Sigmoid colon (tissue), 7 donors: ENCODE measurements around the gene ALKBH5. TPM values are rescaled to one million over a fixed set of nuclear protein-coding genes. Genes with fewer than 3 reads are reported as not detected.

Experiments
- DNase-seq: peaks from one replicate; pipeline ENCODE4 v3.0.0-alpha.2; 2019
- H3K27ac ChIP-seq, 4 donors: fragments of 200-600 bp; sonication (generic); one replicate each; pipeline ENCODE4 v1.5.1; 2016 to 2019; ENCODE audit warnings: mild to moderate bottlenecking in 1 of 4
- H3K27me3 ChIP-seq, 3 donors: fragments of 200-600 bp; sonication (generic); one replicate each; pipeline ENCODE4 v1.5.1; 2019; ENCODE audit warnings: mild to moderate bottlenecking in 1 of 3
- H3K36me3 ChIP-seq, 4 donors: fragments of 200-600 bp; sonication (generic); one replicate each; pipeline ENCODE4 v1.5.1; 2016 to 2019
- H3K4me1 ChIP-seq, 4 donors: fragments of 200-600 bp; sonication (generic); one replicate each; pipeline ENCODE4 v1.5.1; 2017 to 2019
- H3K4me3 ChIP-seq, 4 donors: fragments of 200-600 bp; sonication (generic); one replicate each; pipeline ENCODE4 v1.5.1; 2017 to 2019; ENCODE audit warnings: mild to moderate bottlenecking in 2 of 4, moderate library complexity in 1 of 4
- H3K9me3 ChIP-seq, 4 donors: fragments of 200-600 bp in 3 of 4; sonication (generic) in 3 of 4; one replicate each; pipeline versions ENCODE4 v1.5.1 to v1.6.1; 2013 to 2019
- EP300 ChIP-seq, 4 donors: sonication (generic); formaldehyde crosslinking; IDR thresholded peaks; one replicate each; pipeline ENCODE4 v1.6.1; 2017; ENCODE audit warnings: antibody characterized with exemption in 4 of 4
- POLR2A ChIP-seq, 2 donors: fragments of 450-650 bp; IDR thresholded peaks; one replicate each; pipeline ENCODE4 v1.6.1; 2016; ENCODE audit warnings: antibody characterized with exemption in 2 of 2, mild to moderate bottlenecking in 2 of 2, moderate library complexity in 2 of 2
- POLR2AphosphoS5 ChIP-seq, 4 donors: sonication (generic); formaldehyde crosslinking; IDR thresholded peaks; one replicate each; pipeline ENCODE4 v1.6.1; 2017; ENCODE audit warnings: antibody characterized with exemption in 4 of 4
- whole genome bisulfite sequencing, 2 donors: extraction: QIAGEN DNeasy Blood & Tissue Kit; methylation state at CpG; one replicate each; pipeline ENCODE4 v1.1.7; 2013; 5-methylcytosine and 5-hydroxymethylcytosine counted together
- intact Hi-C: fragments of 100-400 bp; cut with DNase I; formaldehyde crosslinking; loops from one replicate; pipeline ENCODE4 v1.15.1; 2023
- polyA plus RNA-seq, 3 donors: library from polyadenylated mRNA; stranded (reverse); fragments of 200-250 nt; gene quantifications; one replicate each; pipeline ENCODE4 v1.2.3, GENCODE V29; 2013
- total RNA-seq, 4 donors: library from RNA; depleted of rRNA; stranded (reverse); fragments of >200 nt; gene quantifications; one replicate each; pipeline ENCODE4 v1.1.0, GENCODE V29; 2016
- TF ChIP-seq, protein P1 (sequence below), 4 experiments: fragments of 450-650 bp in 3 of 4; fragments of 200-600 bp in 1 of 4; IDR thresholded peaks; one replicate each; pipeline ENCODE4 v1.5.1; 2016 to 2019; ENCODE audit warnings: antibody characterized with exemption in 4 of 4, mild to moderate bottlenecking in 3 of 4, moderate library complexity in 2 of 4
- donor health status: healthy with polysubstance abuse.
- donor health status: Bipolar disorder and iron deficiency.
- donor health status: healthy.

The ALKBH5 gene
- total and polyA plus RNA-seq, 7 donors = 36.6 to 109 (median 100) TPM

DNA sequence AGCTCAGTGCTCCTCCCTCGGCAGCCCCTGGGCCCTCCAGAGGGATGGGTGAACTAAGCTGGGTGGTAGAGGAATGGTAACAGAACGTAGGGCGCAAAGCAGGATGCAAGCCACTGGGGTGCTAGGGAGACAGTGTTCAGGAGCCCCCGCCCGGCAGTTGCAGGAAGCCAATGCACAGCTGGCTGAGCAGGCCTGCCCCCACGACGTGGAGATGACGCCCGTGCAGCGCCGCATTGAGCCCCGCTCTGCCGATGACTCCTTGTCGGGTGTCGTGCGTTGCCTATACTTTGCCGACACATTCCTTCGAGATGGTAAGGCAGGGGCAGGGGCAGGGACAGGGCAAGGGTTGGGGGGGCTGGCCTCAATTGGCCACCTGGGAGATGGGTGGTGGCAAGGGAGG lies 54.7 kb downstream of the ALKBH5 start:
- H3K27me3 ChIP-seq = no peaks in the 10 kb centered on the region
- intact Hi-C loops = no loop called here
- peaks cover 0 to 77% (median 25%) of the 10 kb centered on the region in 4 donors for H3K36me3 ChIP-seq
- H3K4me1 ChIP-seq = no peaks in the 10 kb centered on the region
- no peaks in the 10 kb centered on the region for H3K9me3 ChIP-seq
- H3K4me3 ChIP-seq = no peak overlapping the region
- WGBS, 2 donors = 93 to 94% methylated on average over 18 of the region's 18 CpGs
- TF ChIP-seq POLR2A (IDR thresholded peaks at IDR 0.05) (no peak), EP300 (IDR thresholded peaks at IDR 0.05) (no peak), POLR2AphosphoS5 (IDR thresholded peaks at IDR 0.05) (no peak)
- TF ChIP-seq, protein P1, sequence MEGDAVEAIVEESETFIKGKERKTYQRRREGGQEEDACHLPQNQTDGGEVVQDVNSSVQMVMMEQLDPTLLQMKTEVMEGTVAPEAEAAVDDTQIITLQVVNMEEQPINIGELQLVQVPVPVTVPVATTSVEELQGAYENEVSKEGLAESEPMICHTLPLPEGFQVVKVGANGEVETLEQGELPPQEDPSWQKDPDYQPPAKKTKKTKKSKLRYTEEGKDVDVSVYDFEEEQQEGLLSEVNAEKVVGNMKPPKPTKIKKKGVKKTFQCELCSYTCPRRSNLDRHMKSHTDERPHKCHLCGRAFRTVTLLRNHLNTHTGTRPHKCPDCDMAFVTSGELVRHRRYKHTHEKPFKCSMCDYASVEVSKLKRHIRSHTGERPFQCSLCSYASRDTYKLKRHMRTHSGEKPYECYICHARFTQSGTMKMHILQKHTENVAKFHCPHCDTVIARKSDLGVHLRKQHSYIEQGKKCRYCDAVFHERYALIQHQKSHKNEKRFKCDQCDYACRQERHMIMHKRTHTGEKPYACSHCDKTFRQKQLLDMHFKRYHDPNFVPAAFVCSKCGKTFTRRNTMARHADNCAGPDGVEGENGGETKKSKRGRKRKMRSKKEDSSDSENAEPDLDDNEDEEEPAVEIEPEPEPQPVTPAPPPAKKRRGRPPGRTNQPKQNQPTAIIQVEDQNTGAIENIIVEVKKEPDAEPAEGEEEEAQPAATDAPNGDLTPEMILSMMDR (IDR thresholded peaks at IDR 0.05) = no peak
- no peak for DNase-seq
- H3K27ac ChIP-seq = no peak overlapping the region

DNA sequence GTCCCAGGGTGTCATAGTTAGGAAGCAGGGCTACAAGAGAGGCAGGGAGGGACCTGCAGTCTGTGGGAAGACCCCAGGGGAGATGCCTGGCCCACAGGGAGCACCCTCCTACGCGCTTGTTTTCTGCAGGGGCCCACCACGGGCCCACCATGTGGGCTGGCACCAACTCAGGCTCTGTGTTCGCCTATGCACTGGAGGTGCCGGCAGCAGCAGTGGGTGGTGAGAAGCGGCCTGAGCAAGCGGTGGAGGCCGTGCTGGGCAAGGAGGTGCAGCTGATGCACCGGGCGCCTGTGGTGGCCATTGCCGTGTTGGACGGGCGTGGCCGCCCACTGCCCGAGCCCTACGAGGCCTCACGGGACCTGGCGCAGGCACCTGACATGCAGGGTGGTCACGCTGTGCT lies 56.8 kb downstream of the ALKBH5 start:
- H3K4me3 ChIP-seq = no peak overlapping the region
- TF ChIP-seq, protein P1 (IDR thresholded peaks at IDR 0.05) = no peak
- no peak for TF ChIP-seq EP300 (IDR thresholded peaks at IDR 0.05)
- TF ChIP-seq POLR2AphosphoS5 (IDR thresholded peaks at IDR 0.05) = no peak
- TF ChIP-seq POLR2A (IDR thresholded peaks at IDR 0.05) = no peak
- H3K9me3 ChIP-seq = no peaks in the 10 kb centered on the region
- WGBS, 2 donors = 94 to 96% methylated on average over 19 of the region's 19 CpGs
- intact Hi-C loops = no loop called here
- DNase-seq = no peak
- H3K27me3 ChIP-seq = no peaks in the 10 kb centered on the region
- no peak overlapping the region for H3K27ac ChIP-seq
- H3K4me1 ChIP-seq = no peaks in the 10 kb centered on the region
- peaks cover 0 to 77% (median 22%) of the 10 kb centered on the region in 4 donors for H3K36me3 ChIP-seq

DNA sequence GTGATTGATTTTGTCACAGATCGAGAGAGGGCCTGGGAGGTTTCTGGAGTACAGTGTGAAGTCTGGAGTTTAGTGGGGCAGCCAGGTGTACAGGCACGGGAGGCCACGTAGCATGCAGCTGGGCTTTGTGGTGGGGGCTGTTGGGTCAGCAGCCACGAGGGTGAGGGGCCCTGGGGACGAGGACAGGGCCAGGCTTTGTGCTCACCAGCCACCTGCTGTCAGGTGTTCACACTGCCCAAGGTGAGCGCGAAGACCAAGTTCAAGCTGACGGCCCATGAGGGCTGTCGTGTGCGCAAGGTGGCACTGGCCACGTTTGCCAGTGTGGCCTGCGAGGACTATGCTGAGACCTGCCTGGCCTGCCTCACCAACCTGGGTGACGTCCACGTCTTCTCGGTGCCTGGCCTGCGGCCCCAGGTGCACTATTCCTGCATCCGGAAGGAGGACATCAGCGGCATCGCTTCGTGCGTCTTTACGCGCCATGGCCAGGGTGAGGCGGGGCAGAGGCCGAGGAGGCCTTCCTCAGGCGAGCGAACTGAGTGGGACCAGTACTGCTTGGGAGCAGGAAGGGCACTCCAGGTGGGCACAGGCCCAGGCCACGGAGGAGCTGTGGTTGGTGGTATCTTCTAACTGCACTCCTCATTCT lies 57.7 kb downstream of the ALKBH5 start:
- Histone ChIP-seq H3K27me3 (no peaks in the 10 kb centered on the region), H3K4me3 (no peak overlapping the region), H3K9me3 (no peaks in the 10 kb centered on the region), H3K4me1 (no peaks in the 10 kb centered on the region), H3K27ac (no peak overlapping the region), H3K36me3 (peaks cover 8 to 77% (median 28%) of the 10 kb centered on the region in 4 donors)
- intact Hi-C loops = no loop called here
- 91 to 92% methylated on average over 28 of the region's 28 CpGs for WGBS, 2 donors
- TF ChIP-seq POLR2AphosphoS5 (IDR thresholded peaks at IDR 0.05) = no peak
- no peak for TF ChIP-seq EP300 (IDR thresholded peaks at IDR 0.05)
- TF ChIP-seq POLR2A (IDR thresholded peaks at IDR 0.05) = no peak
- TF ChIP-seq, protein P1 (IDR thresholded peaks at IDR 0.05) = no peak
- DNase-seq = no peak

DNA sequence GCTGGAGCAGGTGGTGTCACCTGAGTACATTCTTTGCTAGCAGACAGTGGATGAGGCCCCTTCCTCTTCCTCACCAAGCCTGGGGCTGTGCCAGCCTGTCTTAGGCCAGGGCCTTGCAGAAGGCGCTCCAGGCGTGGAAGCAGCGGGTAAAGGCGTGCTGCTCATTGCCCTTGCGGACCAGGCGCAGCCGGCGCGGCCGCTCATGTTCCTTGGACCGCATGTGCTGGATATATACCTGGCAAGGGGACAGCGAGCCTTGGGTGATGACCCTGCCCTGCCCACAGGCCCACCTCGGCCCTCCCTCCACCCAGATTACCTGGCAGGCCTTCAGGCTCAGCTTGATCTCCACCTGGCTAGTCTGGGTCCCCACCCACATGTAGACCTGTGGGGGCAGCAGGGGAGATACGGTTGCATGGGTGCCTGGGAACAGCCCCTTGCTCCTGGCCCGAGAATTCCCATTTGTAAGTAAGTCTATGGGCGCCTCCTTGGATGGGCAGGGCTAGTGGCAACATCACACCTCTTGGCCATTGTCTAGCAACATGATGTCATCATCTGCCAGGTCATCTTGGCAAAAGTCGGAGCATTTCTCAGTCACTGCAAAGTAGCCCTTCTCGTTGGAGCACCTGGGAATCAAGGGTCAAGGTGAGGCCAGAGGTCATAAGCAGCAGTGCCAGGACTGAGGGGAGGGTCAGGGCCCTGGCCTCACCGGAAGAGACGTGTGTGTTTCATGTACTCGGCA lies 61.6 kb downstream of the ALKBH5 start:
- no peak for DNase-seq
- TF ChIP-seq, protein P1 (IDR thresholded peaks at IDR 0.05) = no peak
- TF ChIP-seq POLR2AphosphoS5 (IDR thresholded peaks at IDR 0.05) = no peak
- no peak for TF ChIP-seq EP300 (IDR thresholded peaks at IDR 0.05)
- TF ChIP-seq POLR2A (IDR thresholded peaks at IDR 0.05) = no peak
- intact Hi-C loops = no loop called here

More for the DNA sequence above, 61.6 kb downstream of the ALKBH5 start:
- Histone ChIP-seq H3K4me3 (no peak overlapping the region), H3K36me3 (peaks cover 12 to 84% (median 46%) of the 10 kb centered on the region in 4 donors), H3K9me3 (no peaks in the 10 kb centered on the region), H3K27me3 (no peaks in the 10 kb centered on the region), H3K27ac (no peak overlapping the region), H3K4me1 (peaks cover 0 to 13% (median 5%) of the 10 kb centered on the region in 4 donors)
- WGBS, 2 donors = 89 to 93% methylated on average over 21 of the region's 21 CpGs
